Osteoblast (primary cell): ENCODE data around the gene PLEKHA7. TPM values are rescaled to one million over a fixed set of nuclear protein-coding genes. Genes with fewer than 3 reads are reported as not detected.

Experiments used
- DNase-seq: peaks from one replicate; pipeline ENCODE4 v3.0.0; 2011; ENCODE audit warnings: low spot score, mixed read lengths; ENCODE audit not compliant: insufficient read length; ENCODE audit errors: missing footprints
- H2AFZ ChIP-seq: 2 replicates; pipeline ENCODE4 v1.6.0; 2011; ENCODE audit warnings: mild to moderate bottlenecking, low read length
- H3K27ac ChIP-seq: 2 replicates; pipeline ENCODE4 v1.5.1; 2011; ENCODE audit warnings: mild to moderate bottlenecking, low read depth, low read length, moderate library complexity
- H3K27me3 ChIP-seq: 2 replicates; pipeline ENCODE4 v1.6.0; 2012; ENCODE audit warnings: mild to moderate bottlenecking, control low read depth, inconsistent platforms, low read length, moderate library complexity; ENCODE audit not compliant: insufficient read depth
- H3K36me3 ChIP-seq: 2 replicates; pipeline ENCODE4 v1.5.1; 2011; ENCODE audit warnings: mild to moderate bottlenecking, low read length, control low read depth, moderate library complexity; ENCODE audit not compliant: insufficient read depth
- H3K4me1 ChIP-seq: 2 replicates; pipeline ENCODE4 v1.5.1; 2011; ENCODE audit warnings: mild to moderate bottlenecking, low read length, control low read depth, moderate library complexity; ENCODE audit not compliant: insufficient read depth
- H3K4me2 ChIP-seq: 2 replicates; pipeline ENCODE4 v1.6.0; 2011; ENCODE audit warnings: mild to moderate bottlenecking, low read length; ENCODE audit not compliant: insufficient read depth
- H3K4me3 ChIP-seq: fragments of 200-600 bp; sonication (generic); 3 replicates; pipeline ENCODE4 v1.5.1; 2012; ENCODE audit warnings: mild to moderate bottlenecking, low read length, inconsistent platforms; ENCODE audit not compliant: insufficient read depth
- H3K79me2 ChIP-seq: 2 replicates; pipeline ENCODE4 v1.6.0; 2012; ENCODE audit warnings: mild to moderate bottlenecking, low read length, control low read depth, inconsistent platforms; ENCODE audit not compliant: insufficient read depth
- H3K9me3 ChIP-seq: 2 replicates; pipeline ENCODE4 v1.5.1; 2011; ENCODE audit warnings: low read depth, low read length, control low read depth
- H4K20me1 ChIP-seq: 2 replicates; pipeline ENCODE4 v1.6.0; 2012; ENCODE audit warnings: mild to moderate bottlenecking, low read length, control low read depth; ENCODE audit not compliant: insufficient read depth
- CTCF ChIP-seq: IDR thresholded peaks from 2 replicates; pipeline ENCODE4 v1.5.1; 2011; ENCODE audit warnings: mild to moderate bottlenecking, low read depth, low read length, moderate library complexity; ENCODE audit errors: extremely low read depth
- total RNA-seq: library from RNA; depleted of rRNA; stranded (reverse); fragments of >200 nt; gene quantifications from 2 replicates; pipeline ENCODE4 v1.2.3, GENCODE V29; 2012

Gene PLEKHA7
- total RNA-seq, 1 donor: 1.1 TPM

- H2AFZ ChIP-seq: peak overlapping the region; percentile 63
- peaks cover 3% of the 10 kb centered on the region for H3K27me3 ChIP-seq
- no peak overlapping the region for H3K4me2 ChIP-seq
- no peaks in the 10 kb centered on the region for H3K9me3 ChIP-seq
- TF ChIP-seq CTCF: no peak
- no peak overlapping the region for H3K4me3 ChIP-seq
- peaks cover 23% of the 10 kb centered on the region for H3K4me1 ChIP-seq
- H3K36me3 ChIP-seq: no peaks in the 10 kb centered on the region
- H3K27ac ChIP-seq: no peak overlapping the region
- peak; percentile 91 for DNase-seq
- no peaks in the 10 kb centered on the region for H4K20me1 ChIP-seq
- no peaks in the 10 kb centered on the region for H3K79me2 ChIP-seq
These were observed 204.1 kb downstream of the PLEKHA7 start for GRCh38 chr11:16809886-16810668.

DNA sequence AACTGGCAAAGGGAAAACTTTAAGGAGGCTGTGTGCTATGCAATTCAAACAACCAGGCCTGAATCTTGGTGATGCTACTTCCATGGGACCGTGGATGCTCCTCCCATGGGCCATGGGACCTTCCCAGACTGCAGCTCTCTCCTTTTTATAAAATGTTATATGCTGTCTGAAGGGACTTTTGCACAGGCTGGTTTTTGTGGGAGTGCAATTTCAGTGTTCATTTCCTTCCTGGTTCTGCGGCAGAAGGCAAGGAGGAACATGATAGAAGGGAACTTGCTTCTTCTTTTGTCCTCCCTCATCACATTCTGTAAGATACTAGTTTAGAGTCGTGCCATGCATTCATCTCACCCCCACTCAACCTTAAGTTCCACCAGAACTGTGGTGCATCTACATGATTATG is 206.9 kb downstream of the PLEKHA7 start:
- Histone ChIP-seq H3K27ac (no peak overlapping the region), H3K27me3 (no peaks in the 10 kb centered on the region), H3K36me3 (no peaks in the 10 kb centered on the region), H3K4me3 (no peak overlapping the region), H3K4me2 (no peak overlapping the region), H4K20me1 (no peaks in the 10 kb centered on the region), H3K9me3 (no peaks in the 10 kb centered on the region), H2AFZ (no peak overlapping the region), H3K4me1 (peaks cover 32% of the 10 kb centered on the region), H3K79me2 (no peaks in the 10 kb centered on the region)
- TF ChIP-seq CTCF: no peak
- peak; percentile 62 for DNase-seq

GRCh38 chr11:16806791-16807190 is 207.4 kb downstream of the PLEKHA7 start:
- Histone ChIP-seq H4K20me1 (no peaks in the 10 kb centered on the region), H3K79me2 (no peaks in the 10 kb centered on the region), H3K4me2 (no peak overlapping the region), H3K27me3 (no peaks in the 10 kb centered on the region), H3K4me3 (no peak overlapping the region), H3K36me3 (no peaks in the 10 kb centered on the region), H3K9me3 (no peaks in the 10 kb centered on the region), H2AFZ (no peak overlapping the region), H3K4me1 (peaks cover 32% of the 10 kb centered on the region), H3K27ac (peak overlapping the region; percentile 47)
- DNase-seq: no peak
- no peak for TF ChIP-seq CTCF

- Histone ChIP-seq H3K36me3 (no peaks in the 10 kb centered on the region), H3K27me3 (no peaks in the 10 kb centered on the region), H2AFZ (no peak overlapping the region), H3K9me3 (no peaks in the 10 kb centered on the region), H3K27ac (peak overlapping the region; percentile 47), H4K20me1 (no peaks in the 10 kb centered on the region), H3K4me1 (peaks cover 32% of the 10 kb centered on the region), H3K79me2 (no peaks in the 10 kb centered on the region), H3K4me3 (no peak overlapping the region), H3K4me2 (peak overlapping the region; percentile 3)
- TF ChIP-seq CTCF: no peak
- DNase-seq: no peak
These were observed 208.3 kb downstream of the PLEKHA7 start for GRCh38 chr11:16805938-16806337.
